ENCODE measurements around the gene GTSF1L. TPM values are rescaled to one million over a fixed set of nuclear protein-coding genes. Genes with fewer than 3 reads are reported as not detected.

The GTSF1L gene
- total RNA-seq, 4 donors from 2014 or later, result not detected

DNA sequence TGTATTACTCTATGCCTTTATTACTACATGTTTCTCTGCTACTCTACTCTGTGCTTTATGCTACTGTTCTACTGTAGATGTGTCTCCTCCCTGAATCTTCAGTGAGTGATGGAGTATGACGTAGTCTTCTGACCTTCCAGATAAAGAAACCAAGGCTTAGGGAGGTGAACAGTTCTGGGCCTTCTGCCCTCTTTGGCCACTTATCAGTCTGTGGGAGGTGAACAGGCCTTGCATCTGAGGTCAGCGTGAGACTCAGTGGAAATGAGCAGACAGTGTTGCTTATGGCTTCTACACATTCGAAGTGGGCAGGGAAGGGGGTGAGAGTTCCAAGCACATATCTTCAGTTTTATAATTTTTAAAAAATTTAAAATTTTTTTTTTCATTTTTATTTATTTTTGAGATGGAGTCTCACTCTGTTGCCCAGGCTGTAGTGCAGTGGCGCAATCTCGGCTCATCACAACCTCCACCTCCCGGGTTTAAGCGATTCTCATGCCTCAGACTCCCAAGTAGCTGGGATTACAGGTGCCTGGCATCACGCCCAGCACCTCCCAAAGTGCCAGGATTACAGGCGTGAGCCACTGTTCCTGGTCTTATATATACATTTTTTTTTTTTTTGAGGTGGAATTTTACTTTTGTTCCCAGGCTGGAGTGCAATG lies 35.7 kb downstream of the GTSF1L start:
- H3K4me3 ChIP-seq (replicated peaks in 1 of 3), result no peak overlapping the region
- H3K27me3 ChIP-seq, result no peaks in the 10 kb centered on the region
- H3K4me1 ChIP-seq, result no peaks in the 10 kb centered on the region
- H3K27ac ChIP-seq, result no peak overlapping the region
- H3K36me3 ChIP-seq, result no peaks in the 10 kb centered on the region
- no peaks in the 10 kb centered on the region for H3K9me3 ChIP-seq
- TF ChIP-seq, protein P1, sequence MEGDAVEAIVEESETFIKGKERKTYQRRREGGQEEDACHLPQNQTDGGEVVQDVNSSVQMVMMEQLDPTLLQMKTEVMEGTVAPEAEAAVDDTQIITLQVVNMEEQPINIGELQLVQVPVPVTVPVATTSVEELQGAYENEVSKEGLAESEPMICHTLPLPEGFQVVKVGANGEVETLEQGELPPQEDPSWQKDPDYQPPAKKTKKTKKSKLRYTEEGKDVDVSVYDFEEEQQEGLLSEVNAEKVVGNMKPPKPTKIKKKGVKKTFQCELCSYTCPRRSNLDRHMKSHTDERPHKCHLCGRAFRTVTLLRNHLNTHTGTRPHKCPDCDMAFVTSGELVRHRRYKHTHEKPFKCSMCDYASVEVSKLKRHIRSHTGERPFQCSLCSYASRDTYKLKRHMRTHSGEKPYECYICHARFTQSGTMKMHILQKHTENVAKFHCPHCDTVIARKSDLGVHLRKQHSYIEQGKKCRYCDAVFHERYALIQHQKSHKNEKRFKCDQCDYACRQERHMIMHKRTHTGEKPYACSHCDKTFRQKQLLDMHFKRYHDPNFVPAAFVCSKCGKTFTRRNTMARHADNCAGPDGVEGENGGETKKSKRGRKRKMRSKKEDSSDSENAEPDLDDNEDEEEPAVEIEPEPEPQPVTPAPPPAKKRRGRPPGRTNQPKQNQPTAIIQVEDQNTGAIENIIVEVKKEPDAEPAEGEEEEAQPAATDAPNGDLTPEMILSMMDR (IDR thresholded peaks at IDR 0.05), result no peak
- TF ChIP-seq POLR2A (IDR thresholded peaks at IDR 0.05), result no peak
- 93 to 94% methylated on average over 9 of the region's 9 CpGs for WGBS, 2 donors
- DNase-seq, result no peak
- intact Hi-C loops (cut with DNase I), result no loop called here

DNA sequence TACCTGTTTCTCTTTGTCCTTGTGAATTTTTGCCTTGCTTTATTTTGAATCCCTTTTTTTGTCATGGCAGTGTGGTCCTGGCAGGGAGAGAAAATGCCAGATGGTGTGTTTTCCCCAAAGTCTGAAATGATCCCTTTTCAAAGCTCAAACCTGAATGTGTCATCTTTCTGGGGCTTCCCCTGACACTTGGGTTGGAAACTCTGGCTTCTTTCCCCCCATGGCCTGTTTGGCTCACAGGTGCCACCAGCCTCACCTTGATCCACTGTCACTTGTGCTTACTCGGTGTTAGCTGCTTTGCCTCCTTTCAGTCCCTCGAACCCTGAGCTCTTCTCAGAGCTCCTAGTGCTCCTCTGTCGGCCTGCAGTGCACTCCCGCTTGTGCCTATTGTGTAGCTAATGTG lies 37.6 kb downstream of the GTSF1L start:
- Histone ChIP-seq H3K9me3 (no peaks in the 10 kb centered on the region), H3K27ac (no peak overlapping the region), H3K36me3 (no peaks in the 10 kb centered on the region), H3K27me3 (no peaks in the 10 kb centered on the region), H3K4me3 (replicated peaks in 1 of 3) (no peak overlapping the region), H3K4me1 (no peaks in the 10 kb centered on the region)
- TF ChIP-seq POLR2A (IDR thresholded peaks at IDR 0.05), result no peak
- TF ChIP-seq, protein P1 (IDR thresholded peaks at IDR 0.05), result no peak
- no peak for DNase-seq
- intact Hi-C loops (cut with DNase I), result no loop called here
- 75 to 92% methylated on average over 4 of the region's 4 CpGs for WGBS, 2 donors

DNA sequence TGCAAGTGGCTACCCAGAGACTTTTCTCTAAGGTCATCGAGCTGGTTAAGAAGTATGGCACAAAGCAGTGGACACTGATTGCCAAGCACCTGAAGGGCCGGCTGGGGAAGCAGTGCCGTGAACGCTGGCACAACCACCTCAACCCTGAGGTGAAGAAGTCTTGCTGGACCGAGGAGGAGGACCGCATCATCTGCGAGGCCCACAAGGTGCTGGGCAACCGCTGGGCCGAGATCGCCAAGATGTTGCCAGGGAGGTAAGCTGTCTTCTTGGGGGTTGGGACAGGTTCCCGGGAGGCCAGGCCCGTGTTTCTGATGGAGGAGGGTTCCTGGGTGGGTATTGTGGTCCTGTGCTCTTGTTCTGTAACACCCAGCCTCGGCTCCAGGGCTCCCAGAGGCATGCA lies 40.0 kb downstream of the GTSF1L start:
- Histone ChIP-seq H3K27me3 (no peaks in the 10 kb centered on the region), H3K9me3 (no peaks in the 10 kb centered on the region), H3K27ac (no peak overlapping the region), H3K4me1 (no peaks in the 10 kb centered on the region), H3K4me3 (replicated peaks in 1 of 3) (no peak overlapping the region), H3K36me3 (no peaks in the 10 kb centered on the region)
- WGBS, 2 donors, result 95 to 96% methylated on average over 13 of the region's 13 CpGs
- TF ChIP-seq, protein P1 (IDR thresholded peaks at IDR 0.05), result no peak
- TF ChIP-seq POLR2A (IDR thresholded peaks at IDR 0.05), result no peak
- intact Hi-C loops (cut with DNase I), result no loop called here
- DNase-seq, result no peak

DNA sequence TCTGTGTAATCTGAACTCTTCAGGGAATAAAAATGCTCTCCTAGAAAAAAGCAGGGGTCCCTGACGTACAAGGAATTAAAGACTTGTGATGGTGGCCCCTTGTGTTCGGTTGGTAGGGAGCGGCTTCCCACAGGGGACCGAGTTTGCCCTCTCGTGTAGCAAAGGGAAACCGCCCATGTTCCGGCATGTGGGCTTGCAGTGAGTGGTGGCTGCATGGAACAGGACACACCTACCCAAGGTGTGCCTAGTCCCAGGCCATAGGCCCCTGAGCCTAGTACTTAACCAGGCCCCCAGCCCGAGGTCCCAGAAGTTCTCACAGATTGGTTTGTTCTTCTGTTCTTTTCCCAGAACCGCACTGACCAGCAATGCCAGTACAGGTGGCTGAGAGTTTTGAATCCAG lies 44.4 kb downstream of the GTSF1L start:
- no peak overlapping the region for H3K4me3 ChIP-seq (replicated peaks in 1 of 3)
- H3K27me3 ChIP-seq, result no peaks in the 10 kb centered on the region
- TF ChIP-seq POLR2A (IDR thresholded peaks at IDR 0.05), result no peak
- TF ChIP-seq, protein P1 (IDR thresholded peaks at IDR 0.05), result no peak
- H3K27ac ChIP-seq, result no peak overlapping the region
- H3K9me3 ChIP-seq, result no peaks in the 10 kb centered on the region
- 94 to 95% methylated on average over 7 to 9 of the region's 9 CpGs for WGBS, 2 donors
- no peaks in the 10 kb centered on the region for H3K36me3 ChIP-seq
- intact Hi-C loops (cut with DNase I), result no loop called here
- DNase-seq, result no peak
- H3K4me1 ChIP-seq, result no peaks in the 10 kb centered on the region

DNA sequence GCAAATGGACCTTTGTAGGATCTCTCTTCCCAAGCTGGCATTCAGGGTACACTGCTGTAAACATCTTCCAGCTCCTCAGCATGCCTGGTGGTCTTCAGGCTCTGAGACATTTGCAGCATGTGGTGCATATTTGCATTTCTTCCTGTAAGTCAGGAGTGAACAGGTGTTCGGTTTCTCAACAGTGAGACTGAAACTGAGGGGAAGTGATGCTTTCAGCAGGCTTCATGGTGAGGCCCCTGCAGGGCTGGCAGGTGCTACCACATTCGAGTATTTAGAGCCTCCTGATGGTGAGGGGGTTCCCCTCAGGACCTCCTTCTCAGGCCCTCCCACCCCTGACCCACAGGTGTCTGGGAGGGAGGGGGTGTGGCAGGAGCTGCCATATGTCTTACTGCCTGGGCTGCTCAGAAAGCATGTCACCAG lies 44.8 kb downstream of the GTSF1L start:
- H3K27me3 ChIP-seq, result no peaks in the 10 kb centered on the region
- TF ChIP-seq, protein P1 (IDR thresholded peaks at IDR 0.05), result no peak
- TF ChIP-seq POLR2A (IDR thresholded peaks at IDR 0.05), result no peak
- no peak overlapping the region for H3K4me3 ChIP-seq (replicated peaks in 1 of 3)
- H3K4me1 ChIP-seq, result no peaks in the 10 kb centered on the region
- WGBS, 2 donors, result 61 to 82% methylated on average over 2 of the region's 2 CpGs
- H3K27ac ChIP-seq, result no peak overlapping the region
- H3K36me3 ChIP-seq, result no peaks in the 10 kb centered on the region
- no peak for DNase-seq
- intact Hi-C loops (cut with DNase I), result no loop called here
- H3K9me3 ChIP-seq, result no peaks in the 10 kb centered on the region

Measured in thyroid gland (tissue), 4 donors.